Measurements from ENCODE around the gene RNF40.

RNF40 gene

GRCh38 chr16:30724641-30725417 lies 37.3 kb upstream of the RNF40 start:
- Histone ChIP-seq H3K36me3 (ENCODE audit: control insufficient read depth, insufficient read depth, low read length) (peaks cover 71% of the 10 kb centered on the region), H3K27ac (ENCODE audit: insufficient read depth, low read depth, low read length, poor library complexity, severe bottlenecking) (no peak overlapping the region), H3K9me3 (ENCODE audit: control insufficient read depth, low read length) (no peaks in the 10 kb centered on the region), H3K4me3 (ENCODE audit: insufficient read depth, low read depth, low read length) (no peak overlapping the region), H3K4me1 (ENCODE audit: control insufficient read depth, insufficient read depth, low read length) (no peaks in the 10 kb centered on the region), H3K27me3 (ENCODE audit: control insufficient read depth, insufficient read depth, low read length, poor library complexity, severe bottlenecking) (no peaks in the 10 kb centered on the region)
- WGBS, 2 experiments, result 96 to 97% methylated on average over 19 to 23 of the region's 23 CpGs

- peaks cover 74% of the 10 kb centered on the region for H3K36me3 ChIP-seq (ENCODE audit: control insufficient read depth, insufficient read depth, low read length)
- no peaks in the 10 kb centered on the region for H3K27me3 ChIP-seq (ENCODE audit: control insufficient read depth, insufficient read depth, low read length, poor library complexity, severe bottlenecking)
- H3K4me3 ChIP-seq (ENCODE audit: insufficient read depth, low read depth, low read length), result no peak overlapping the region
- H3K27ac ChIP-seq (ENCODE audit: insufficient read depth, low read depth, low read length, poor library complexity, severe bottlenecking), result no peak overlapping the region
- no peaks in the 10 kb centered on the region for H3K9me3 ChIP-seq (ENCODE audit: control insufficient read depth, low read length)
- no peaks in the 10 kb centered on the region for H3K4me1 ChIP-seq (ENCODE audit: control insufficient read depth, insufficient read depth, low read length)
- WGBS, 2 experiments, result 80 to 84% methylated on average over 2 of the region's 3 CpGs
These were observed 36.7 kb upstream of the RNF40 start for GRCh38 chr16:30725418-30725792.

GRCh38 chr16:30728321-30728720 lies 33.8 kb upstream of the RNF40 start:
- Histone ChIP-seq H3K27me3 (ENCODE audit: control insufficient read depth, insufficient read depth, low read length, poor library complexity, severe bottlenecking) (no peaks in the 10 kb centered on the region), H3K36me3 (ENCODE audit: control insufficient read depth, insufficient read depth, low read length) (peaks cover 62% of the 10 kb centered on the region), H3K9me3 (ENCODE audit: control insufficient read depth, low read length) (no peaks in the 10 kb centered on the region), H3K27ac (ENCODE audit: insufficient read depth, low read depth, low read length, poor library complexity, severe bottlenecking) (no peak overlapping the region), H3K4me1 (ENCODE audit: control insufficient read depth, insufficient read depth, low read length) (no peaks in the 10 kb centered on the region), H3K4me3 (ENCODE audit: insufficient read depth, low read depth, low read length) (no peak overlapping the region)
- 91 to 100% methylated on average over 6 of the region's 6 CpGs for WGBS, 2 experiments

- Histone ChIP-seq H3K27ac (ENCODE audit: insufficient read depth, low read depth, low read length, poor library complexity, severe bottlenecking) (no peak overlapping the region), H3K4me3 (ENCODE audit: insufficient read depth, low read depth, low read length) (no peak overlapping the region), H3K27me3 (ENCODE audit: control insufficient read depth, insufficient read depth, low read length, poor library complexity, severe bottlenecking) (no peaks in the 10 kb centered on the region), H3K9me3 (ENCODE audit: control insufficient read depth, low read length) (no peaks in the 10 kb centered on the region), H3K36me3 (ENCODE audit: control insufficient read depth, insufficient read depth, low read length) (peaks cover 62% of the 10 kb centered on the region), H3K4me1 (ENCODE audit: control insufficient read depth, insufficient read depth, low read length) (no peaks in the 10 kb centered on the region)
- 94 to 95% methylated on average over 17 of the region's 17 CpGs for WGBS, 2 experiments
These were observed 33.0 kb upstream of the RNF40 start for GRCh38 chr16:30728899-30729672.

- 90 to 92% methylated on average over 2 of the region's 3 CpGs for WGBS, 2 experiments
- no peak overlapping the region for H3K27ac ChIP-seq (ENCODE audit: insufficient read depth, low read depth, low read length, poor library complexity, severe bottlenecking)
- peaks cover 56% of the 10 kb centered on the region for H3K36me3 ChIP-seq (ENCODE audit: control insufficient read depth, insufficient read depth, low read length)
- H3K4me1 ChIP-seq (ENCODE audit: control insufficient read depth, insufficient read depth, low read length), result no peaks in the 10 kb centered on the region
- no peaks in the 10 kb centered on the region for H3K27me3 ChIP-seq (ENCODE audit: control insufficient read depth, insufficient read depth, low read length, poor library complexity, severe bottlenecking)
- H3K4me3 ChIP-seq (ENCODE audit: insufficient read depth, low read depth, low read length), result no peak overlapping the region
- no peaks in the 10 kb centered on the region for H3K9me3 ChIP-seq (ENCODE audit: control insufficient read depth, low read length)
These were observed 30.7 kb upstream of the RNF40 start for GRCh38 chr16:30731411-30731810.

- peaks cover 62% of the 10 kb centered on the region for H3K36me3 ChIP-seq (ENCODE audit: control insufficient read depth, insufficient read depth, low read length)
- no peak overlapping the region for H3K27ac ChIP-seq (ENCODE audit: insufficient read depth, low read depth, low read length, poor library complexity, severe bottlenecking)
- no peaks in the 10 kb centered on the region for H3K4me1 ChIP-seq (ENCODE audit: control insufficient read depth, insufficient read depth, low read length)
- WGBS, 2 experiments, result 95 to 96% methylated on average over 17 of the region's 17 CpGs
- H3K4me3 ChIP-seq (ENCODE audit: insufficient read depth, low read depth, low read length), result no peak overlapping the region
- H3K27me3 ChIP-seq (ENCODE audit: control insufficient read depth, insufficient read depth, low read length, poor library complexity, severe bottlenecking), result no peaks in the 10 kb centered on the region
- H3K9me3 ChIP-seq (ENCODE audit: control insufficient read depth, low read length), result no peaks in the 10 kb centered on the region
These were observed 24.9 kb upstream of the RNF40 start for GRCh38 chr16:30736995-30737793.

GRCh38 chr16:30737794-30738648 lies 24.1 kb upstream of the RNF40 start:
- WGBS, 2 experiments, result 96 to 97% methylated on average over 25 of the region's 25 CpGs

GRCh38 chr16:30738984-30739951 lies 22.9 kb upstream of the RNF40 start:
- Histone ChIP-seq H3K27ac (ENCODE audit: insufficient read depth, low read depth, low read length, poor library complexity, severe bottlenecking) (no peak overlapping the region), H3K27me3 (ENCODE audit: control insufficient read depth, insufficient read depth, low read length, poor library complexity, severe bottlenecking) (no peaks in the 10 kb centered on the region), H3K9me3 (ENCODE audit: control insufficient read depth, low read length) (no peaks in the 10 kb centered on the region), H3K4me3 (ENCODE audit: insufficient read depth, low read depth, low read length) (no peak overlapping the region), H3K4me1 (ENCODE audit: control insufficient read depth, insufficient read depth, low read length) (no peaks in the 10 kb centered on the region), H3K36me3 (ENCODE audit: control insufficient read depth, insufficient read depth, low read length) (peaks cover 41% of the 10 kb centered on the region)
- 94 to 96% methylated on average over 36 to 37 of the region's 37 CpGs for WGBS, 2 experiments

More at GRCh38 chr16:30737794-30738648, 24.1 kb upstream of the RNF40 start:
- no peaks in the 10 kb centered on the region for H3K9me3 ChIP-seq (ENCODE audit: control insufficient read depth, low read length)
- H3K27ac ChIP-seq (ENCODE audit: insufficient read depth, low read depth, low read length, poor library complexity, severe bottlenecking), result no peak overlapping the region
- no peak overlapping the region for H3K4me3 ChIP-seq (ENCODE audit: insufficient read depth, low read depth, low read length)
- no peaks in the 10 kb centered on the region for H3K4me1 ChIP-seq (ENCODE audit: control insufficient read depth, insufficient read depth, low read length)
- H3K27me3 ChIP-seq (ENCODE audit: control insufficient read depth, insufficient read depth, low read length, poor library complexity, severe bottlenecking), result no peaks in the 10 kb centered on the region
- peaks cover 54% of the 10 kb centered on the region for H3K36me3 ChIP-seq (ENCODE audit: control insufficient read depth, insufficient read depth, low read length)

Measured in ectodermal cell (in vitro differentiated cells).